GM19023 (cell line): ENCODE data around the gene EPB41L4A.
"Not testable (repeated sequence)": the region's sequence is repeated elsewhere in the genome, so short reads cannot be mapped to it uniquely, and the experiment has no call there.

Experiments used
- ATAC-seq: cut with Tn5 transposase; IDR thresholded peaks from one replicate; pipeline ENCODE4 v1.9.1; 2021; ENCODE audit warnings: mild to moderate bottlenecking, moderate library complexity; ENCODE audit not compliant: unreplicated experiment

EPB41L4A gene

DNA sequence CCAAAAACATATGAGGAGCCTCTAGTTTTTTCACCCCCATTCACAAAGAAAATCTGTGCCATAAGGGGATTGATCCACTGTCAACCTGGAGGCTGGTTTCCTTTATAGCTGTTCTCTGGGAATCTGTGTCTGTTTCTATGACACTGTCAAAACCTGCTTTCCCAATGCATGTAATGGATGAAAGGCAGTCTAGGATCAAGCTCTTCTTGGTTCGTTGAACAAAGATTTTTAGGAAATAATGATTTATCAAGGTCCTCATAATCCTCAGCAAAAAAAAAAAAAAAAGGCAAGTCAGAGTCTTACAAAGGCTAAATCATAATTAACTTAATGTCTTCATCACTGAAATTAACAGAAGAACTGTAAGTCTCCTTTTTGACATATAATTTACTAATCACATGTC, 16.0 kb downstream of the EPB41L4A start:
- ATAC-seq, result no peak

DNA sequence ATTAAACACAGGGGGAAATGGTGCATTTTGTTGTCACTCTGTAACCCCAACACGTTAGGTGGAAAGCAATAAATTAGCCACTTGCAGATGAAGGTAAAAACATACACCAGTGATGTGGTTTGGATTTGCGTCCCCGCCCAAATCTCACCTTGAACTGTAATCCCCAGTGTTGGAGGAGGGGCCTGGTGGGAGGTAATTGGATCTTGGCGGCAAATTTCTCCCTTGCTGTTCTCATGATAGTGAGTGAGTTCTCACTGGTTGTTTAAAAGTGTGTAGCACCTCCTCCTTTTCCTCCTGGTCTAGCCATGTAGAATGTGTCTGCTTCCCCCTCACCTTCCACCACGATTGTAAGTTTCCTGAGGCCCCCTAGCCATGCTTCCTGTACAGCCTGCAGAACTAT, 17.2 kb downstream of the EPB41L4A start:
- no peak for ATAC-seq

DNA sequence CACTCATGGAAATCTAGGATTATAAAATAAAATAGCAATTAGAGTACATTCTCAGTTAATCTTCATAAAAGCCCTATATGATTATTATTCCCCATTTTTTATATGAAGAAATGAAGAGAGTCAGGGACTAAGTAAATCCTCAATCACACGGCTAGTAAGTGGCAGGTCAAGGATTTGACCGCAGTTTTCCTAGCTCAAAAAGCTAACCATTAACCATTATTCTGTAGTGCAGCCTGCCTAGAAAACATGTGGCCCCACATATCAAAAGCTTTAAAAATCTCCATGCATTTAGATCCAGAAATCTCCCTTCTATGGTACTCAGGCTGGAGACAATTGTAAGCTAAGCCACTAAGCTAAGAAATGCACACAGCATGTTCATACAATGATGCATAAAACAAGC, 21.4 kb downstream of the EPB41L4A start:
- ATAC-seq, result no peak

DNA sequence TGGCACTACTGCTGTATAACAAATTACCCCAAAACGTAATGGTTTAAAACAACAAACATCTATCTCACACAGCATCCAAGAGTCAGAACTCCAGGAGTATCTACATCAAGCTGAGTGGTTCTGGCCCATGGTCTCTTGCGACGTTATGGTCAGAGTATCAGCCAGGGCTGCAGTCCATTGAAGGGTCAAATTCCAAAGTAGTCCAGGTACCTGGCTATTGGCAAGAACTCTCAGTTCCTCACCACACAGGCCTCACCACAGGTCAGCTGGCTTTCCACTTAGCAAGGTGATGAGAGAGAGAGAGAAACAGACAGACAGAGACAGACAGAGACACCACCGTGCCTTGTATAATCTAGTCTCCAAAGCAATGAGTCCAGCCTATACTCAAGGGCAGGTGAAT, 22.6 kb downstream of the EPB41L4A start:
- no peak for ATAC-seq

DNA sequence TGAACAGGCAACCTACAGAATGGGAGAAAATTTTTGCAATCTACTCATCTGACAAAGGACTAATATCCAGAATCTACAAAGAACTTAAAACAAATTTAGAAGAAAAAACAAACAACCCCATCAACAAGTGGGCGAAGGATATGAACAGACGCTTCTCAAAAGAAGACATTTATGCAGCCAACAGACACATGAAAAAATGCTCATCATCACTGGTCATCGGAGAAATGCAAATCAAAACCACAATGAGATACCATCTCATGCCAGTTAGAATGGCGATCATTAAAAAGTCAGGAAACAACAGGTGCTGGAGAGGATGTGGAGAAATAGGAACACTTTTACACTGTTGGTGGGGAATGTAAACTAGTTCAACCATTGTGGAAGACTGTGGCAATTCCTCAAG, 23.8 kb downstream of the EPB41L4A start:
- not testable (repeated sequence) for ATAC-seq

DNA sequence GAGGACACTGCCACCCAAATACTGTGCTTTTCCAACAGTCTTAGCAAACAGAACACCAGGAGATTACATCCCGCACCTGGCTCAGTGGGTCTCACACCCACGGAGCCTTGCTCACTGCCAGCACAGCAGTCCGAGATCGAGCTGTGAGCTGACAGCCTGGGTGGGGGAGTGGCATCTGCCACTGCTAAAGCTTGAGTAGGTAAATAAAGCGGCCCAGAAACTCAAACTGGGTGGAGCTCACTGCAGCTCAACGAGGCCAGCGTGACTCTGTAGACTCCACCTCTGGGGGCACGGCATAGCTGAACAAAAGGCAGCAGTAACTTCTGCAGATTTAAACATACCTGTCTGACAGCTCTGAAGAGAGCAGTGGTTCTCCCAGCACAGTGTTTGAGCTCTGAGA, 28.8 kb downstream of the EPB41L4A start:
- no peak for ATAC-seq

DNA sequence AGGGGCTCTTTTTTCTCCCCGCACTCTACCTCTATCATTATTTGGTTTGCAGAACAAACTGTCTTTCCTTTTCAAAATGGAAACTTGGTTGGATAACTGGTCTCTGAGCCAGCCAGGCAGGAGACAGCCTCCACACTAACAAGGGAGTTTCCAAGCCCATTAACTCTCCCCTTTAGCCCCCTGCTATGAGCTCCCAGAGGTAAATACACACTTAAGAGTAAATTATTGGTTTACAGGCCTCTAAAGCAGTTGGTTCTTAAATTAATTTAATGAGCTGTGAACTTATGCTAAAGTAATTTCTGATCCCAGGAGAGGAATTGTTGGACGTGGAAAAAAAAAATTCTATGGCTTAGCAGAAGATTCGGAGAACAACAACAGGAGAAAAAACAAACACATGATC, 30.3 kb downstream of the EPB41L4A start:
- ATAC-seq, result no peak

DNA sequence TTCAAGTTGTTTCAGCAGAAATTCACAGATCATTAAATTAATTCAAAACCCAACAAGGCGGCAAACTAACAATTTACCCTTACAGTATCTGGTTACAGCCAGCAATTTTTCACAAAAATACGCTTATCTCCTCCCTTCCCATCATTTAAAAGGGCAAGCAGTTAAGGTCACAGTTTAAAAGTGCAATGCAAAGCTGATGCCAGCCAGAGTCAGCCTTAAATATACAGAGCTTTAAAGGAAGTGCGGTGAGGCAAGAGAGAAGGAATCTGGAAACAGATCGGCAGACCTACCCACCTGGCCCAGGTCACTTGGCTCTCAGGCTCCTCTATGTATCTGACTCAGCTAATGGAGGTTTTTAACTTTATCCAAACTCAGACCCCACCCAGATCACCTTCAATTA, 31.0 kb downstream of the EPB41L4A start:
- ATAC-seq, result no peak

DNA sequence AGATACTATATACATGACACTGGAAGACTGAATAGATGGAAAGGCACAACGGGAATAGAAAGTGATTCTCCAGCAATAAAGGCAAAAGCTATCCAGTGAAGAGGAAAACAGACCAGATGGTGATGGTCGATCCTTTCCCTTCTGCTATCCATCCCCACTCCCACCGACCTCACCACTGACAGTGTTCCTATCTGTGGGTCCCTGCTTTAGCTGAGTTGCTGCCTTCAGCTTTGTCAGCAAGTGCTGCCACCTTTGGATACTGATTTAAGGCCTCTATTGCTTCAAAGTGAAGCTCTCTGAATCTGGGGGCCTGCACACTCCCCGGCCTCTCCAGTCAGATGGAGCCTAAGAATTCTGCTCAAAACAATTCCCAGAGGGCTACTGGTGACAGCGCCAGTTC, 32.3 kb downstream of the EPB41L4A start:
- no peak for ATAC-seq

DNA sequence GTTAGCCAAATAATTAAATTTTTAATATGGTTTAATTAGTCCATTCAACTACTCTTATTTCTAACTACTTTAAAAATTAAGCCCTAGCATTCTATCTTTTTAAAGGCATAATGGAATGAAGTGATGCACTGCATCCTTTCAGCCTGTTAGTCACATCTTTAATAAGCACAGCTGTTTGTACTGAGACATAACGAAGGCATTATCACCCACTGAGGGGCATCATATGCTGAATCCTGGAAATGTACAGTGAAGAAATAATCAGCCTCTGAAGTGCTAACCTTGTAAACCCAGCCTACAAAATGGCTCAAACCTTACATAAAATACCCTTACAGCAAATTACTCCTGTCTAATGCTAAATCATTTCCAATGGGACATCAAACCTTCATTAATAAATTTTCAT, 33.1 kb downstream of the EPB41L4A start:
- ATAC-seq, result no peak

DNA sequence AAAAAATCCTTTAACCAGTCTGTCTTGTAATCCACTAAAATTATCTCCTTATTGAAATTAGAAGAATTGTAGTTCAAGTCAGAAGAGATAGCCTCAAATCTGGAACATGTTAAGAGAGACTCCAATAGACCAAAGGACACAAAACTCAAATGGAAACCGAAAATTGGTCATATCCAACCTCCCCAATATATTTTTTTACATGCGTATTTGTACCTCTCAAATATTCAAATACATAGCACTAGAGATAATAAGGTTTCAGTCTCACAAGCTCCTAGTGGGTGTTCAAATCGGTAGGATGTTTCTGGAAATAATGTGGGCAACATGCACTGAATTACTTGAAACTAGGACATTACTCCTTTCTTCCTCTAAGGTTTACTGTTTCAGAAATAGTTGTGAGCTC, 33.5 kb downstream of the EPB41L4A start:
- ATAC-seq, result no peak

DNA sequence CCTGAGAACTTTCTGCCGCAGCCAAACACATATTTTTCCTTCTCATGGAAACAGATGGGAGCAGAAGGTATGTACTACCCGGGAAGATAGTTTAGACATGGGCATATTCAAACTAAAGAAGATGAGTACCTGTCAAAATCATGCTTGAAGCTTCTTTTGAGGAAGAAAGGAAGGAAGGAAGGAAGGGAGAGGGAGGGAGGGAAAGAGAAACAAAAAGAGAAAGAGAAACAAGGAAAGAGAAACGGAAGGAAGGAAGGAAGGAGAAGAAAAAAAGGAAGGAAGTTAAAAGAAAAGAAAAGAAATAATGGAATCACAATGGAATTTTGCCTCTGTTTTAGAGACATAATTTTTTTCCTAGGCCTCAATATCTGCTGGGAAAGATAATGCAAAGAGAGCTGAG, 34.6 kb downstream of the EPB41L4A start:
- no peak for ATAC-seq

DNA sequence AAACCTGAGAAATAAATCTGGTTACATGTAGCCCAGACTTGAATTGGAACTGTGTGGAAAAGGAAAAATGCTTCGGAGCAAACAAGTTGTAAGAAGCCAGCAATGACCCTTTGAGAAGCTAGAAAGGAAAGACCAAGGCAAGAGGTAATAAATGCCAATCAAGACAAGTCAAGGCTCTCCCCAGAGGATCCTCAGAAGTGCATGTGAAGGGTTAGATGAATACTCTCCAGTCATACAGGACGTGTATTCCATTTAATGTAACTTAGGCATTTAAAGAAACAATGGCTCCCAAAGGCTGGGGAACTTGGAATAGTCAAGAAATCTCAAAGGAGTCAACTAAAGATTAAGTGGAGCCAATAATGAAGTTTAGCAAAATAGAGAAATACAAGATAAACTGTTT, 36.2 kb downstream of the EPB41L4A start:
- ATAC-seq, result no peak

DNA sequence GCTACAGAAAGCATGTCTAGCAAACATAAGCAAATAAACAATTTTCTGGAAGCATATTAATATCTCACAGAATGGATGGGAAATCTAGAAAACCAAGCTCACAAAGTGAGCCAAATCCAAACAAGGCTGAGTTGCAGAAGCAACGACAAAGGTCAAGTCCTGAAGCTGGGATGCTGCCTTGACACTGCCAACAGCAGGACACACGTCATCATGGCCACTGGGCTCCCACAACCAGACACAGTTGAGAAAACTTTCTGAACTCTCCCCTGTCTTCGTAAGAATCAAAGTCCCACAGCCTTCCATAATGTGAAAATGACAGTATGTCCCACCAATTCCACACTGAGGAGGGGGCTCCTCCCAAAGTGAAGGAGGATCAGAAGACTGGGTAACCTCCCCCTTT, 37.6 kb downstream of the EPB41L4A start:
- no peak for ATAC-seq

DNA sequence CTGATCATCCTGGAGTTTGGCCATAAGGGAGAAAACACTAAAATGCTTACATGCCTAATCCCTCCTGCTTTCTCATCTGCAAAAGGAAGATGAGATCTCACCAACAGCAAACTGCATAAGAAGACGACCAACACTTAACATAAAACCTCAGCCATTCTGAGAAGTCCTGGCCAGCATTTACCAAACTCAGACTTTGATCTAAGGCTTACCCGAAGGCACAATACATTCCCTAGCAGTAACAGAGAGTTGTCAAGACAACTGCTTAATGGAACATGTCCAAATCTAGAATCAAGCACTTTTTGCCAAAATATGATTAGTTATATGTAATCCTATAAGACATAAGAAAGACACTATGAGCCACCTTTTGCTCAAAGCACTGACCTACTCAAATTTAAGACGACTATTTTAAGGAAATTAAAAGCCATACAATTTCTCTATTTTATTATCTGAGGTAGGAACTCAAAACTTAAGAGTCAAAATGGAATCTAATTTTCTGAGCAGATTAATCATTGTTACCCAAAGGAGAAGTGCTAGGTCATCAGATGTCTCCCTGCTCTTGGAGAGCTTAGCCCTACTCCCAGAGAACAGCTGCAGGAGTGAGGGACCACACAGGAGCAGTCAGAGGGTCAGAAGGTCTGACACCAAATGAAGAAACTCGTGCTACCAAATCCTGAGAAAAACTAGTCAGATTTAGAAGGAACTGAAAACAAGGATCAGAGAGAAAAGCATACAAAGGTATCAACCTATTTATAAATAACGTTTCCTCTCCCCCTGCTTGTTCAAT, 39.3 kb downstream of the EPB41L4A start:
- no peak for ATAC-seq

DNA sequence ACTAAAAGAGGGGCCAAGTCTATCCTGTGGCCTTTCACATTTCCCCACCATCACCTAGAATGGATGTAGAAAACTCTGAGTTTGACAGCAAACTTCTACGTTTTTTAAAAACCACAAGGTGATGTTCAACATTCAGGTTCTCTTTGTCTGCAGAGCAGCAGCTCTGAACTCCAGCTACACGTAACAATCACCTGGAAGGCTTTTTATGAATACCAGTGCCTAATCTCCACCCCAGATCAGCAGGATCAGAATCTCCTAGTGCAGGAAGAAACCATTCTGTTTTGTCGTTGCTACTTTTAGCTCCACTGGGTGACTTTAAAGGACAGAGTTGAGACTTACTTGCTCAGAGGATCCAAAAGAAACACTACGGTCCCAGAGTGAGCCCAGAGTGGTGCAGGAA, 44.3 kb downstream of the EPB41L4A start:
- ATAC-seq, result no peak

DNA sequence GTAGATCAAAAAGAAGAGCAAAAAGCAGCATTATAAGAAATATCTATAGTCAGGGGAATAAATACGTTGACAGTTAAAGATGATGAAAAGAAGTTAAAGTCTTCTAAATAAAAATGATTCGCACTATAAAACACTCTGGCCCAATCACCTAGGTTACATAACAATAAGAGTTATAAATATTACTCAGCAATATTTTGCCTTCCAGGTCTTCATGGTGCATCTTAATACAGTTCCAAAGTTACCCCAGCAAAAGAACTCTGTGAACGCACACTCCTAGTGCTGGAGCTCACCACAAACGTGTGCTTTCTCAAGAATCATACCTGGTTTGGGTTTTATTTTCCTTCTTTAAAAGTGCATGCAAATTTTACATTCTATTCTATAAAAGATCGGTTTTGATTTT, 44.7 kb downstream of the EPB41L4A start:
- no peak for ATAC-seq

DNA sequence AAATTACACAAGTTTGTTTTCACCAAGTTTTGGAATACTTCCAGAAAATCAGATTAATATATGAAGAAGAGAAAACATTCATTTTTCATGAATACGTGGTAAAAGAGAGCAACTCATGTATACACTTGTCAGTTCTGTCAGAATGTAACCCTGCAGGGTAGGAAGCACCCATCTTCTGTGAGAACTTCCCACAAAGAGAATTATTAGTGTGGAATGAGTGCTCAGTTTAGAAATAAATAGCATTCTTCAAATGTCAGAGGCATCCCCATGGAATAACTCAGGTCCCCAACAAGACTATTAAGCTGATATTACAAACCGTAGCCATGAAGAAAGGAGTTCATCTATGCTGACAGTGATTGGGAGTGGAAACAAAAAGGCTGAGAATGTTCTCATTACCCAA, 45.2 kb downstream of the EPB41L4A start:
- no peak for ATAC-seq

DNA sequence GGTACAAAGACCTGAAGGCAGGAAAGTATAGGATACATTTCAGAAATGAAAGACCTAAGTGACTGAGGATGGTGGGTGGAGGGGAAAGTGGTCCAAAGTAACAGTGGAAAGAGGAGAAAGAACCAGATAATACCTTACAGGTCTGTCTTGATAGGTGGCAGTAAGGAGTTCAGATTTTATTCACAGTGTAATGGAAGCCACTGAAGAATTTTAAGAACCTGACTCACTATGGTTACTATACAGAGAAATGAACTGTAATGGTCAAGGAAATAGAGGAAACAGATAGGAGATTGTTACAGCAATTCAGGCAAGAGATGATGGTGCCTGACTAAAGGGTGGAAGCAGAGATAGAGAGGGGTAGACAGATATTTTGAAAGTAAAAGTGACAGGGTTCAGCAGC, 46.5 kb downstream of the EPB41L4A start:
- no peak for ATAC-seq

DNA sequence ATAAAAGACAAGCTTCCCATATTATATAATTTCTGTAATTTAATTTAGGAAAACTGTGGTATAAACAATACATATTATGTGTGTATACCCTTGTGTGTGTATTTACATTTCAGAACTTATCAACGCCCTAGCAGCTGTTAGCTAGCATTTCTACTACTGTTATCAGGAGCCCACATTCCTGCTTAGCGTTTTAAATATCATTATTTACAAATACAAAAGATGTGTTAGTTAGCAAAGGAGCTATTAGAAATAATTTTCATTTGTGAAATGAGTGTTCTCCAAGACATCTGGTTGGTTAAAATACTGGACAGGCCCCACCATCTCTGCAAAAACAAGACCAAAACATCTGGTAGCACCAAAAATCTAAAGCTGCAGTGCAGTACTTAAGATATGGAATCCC, 48.0 kb downstream of the EPB41L4A start:
- ATAC-seq, result no peak

DNA sequence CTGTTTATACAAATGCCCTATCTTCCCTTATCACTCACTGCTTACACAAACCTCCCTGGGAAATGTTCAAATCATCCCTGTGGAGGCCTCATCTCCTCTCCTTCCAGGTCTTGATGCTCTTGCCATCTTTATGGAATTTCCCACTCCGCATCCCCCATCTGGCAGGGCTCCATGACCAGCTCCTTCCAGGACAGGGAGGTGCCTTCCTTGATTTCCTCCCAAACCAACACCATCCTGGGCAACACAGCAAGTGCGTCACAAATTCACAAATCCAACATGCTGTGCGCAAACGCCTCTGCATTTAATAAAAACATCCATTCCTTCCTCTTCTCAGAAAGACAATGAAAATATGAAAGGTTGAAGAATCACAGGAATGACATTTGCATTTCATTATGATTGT, 51.7 kb downstream of the EPB41L4A start:
- no peak for ATAC-seq

DNA sequence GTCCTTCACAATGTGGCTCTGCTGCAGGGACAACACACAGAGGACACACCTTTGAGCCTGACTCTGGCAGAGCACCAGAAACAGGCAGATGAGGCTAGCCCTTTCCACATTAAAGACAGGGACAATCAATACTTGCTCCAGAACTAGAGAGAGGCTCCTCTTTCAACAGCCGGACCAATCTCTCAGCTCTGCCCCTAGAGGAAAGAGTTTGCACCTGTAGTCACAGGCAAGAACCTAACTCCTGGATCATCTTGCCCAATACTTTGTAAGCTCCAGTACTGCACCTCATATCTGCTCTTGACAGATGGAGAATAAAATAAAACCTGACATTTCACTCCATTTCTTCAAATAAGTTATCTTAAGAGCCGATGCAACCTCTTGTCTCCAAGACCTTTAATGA, 52.1 kb downstream of the EPB41L4A start:
- ATAC-seq, result no peak

DNA sequence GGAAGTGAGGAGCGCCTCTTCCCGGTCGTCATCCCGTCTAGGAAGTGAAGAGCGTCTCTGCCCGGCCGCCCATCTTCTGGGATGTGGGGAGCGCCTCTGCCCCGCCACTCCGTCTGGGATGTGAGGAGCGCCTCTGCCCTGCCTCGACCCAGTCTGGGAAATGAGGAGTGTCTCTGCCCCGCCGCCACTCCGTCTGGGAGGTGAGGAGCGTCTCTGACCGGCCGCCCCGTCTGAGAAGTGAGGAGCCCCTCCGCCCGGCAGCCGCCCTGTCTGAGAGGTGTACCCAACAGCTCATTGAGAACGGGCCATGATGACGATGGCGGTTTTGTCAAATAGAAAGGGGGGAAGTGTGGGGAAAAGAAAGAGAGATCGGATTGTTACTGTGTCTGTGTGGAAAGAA, 58.3 kb downstream of the EPB41L4A start:
- not testable (repeated sequence) for ATAC-seq
